Thoracic aorta (tissue), 2 donors: ENCODE measurements around the gene TUBB3. TPM values are rescaled to one million over a fixed set of nuclear protein-coding genes. Genes with fewer than 3 reads are reported as not detected.

Experiments used
- ATAC-seq: fragments of 150-250 bp; one replicate; pipeline ENCODE4 v1.8.0; 2017; ENCODE audit warnings: low read depth; ENCODE audit not compliant: insufficient number of reproducible peaks, low FRiP score
- DNase-seq: peaks from one replicate; pipeline ENCODE4 v3.0.0-alpha.2; 2020; ENCODE audit warnings: low spot score
- H3K27ac ChIP-seq, 2 donors: fragments of 200-600 bp; sonication (generic); 1 replicate in 1 of 2; 2 replicates in 1 of 2; pipeline ENCODE4 v1.5.1; 2016; ENCODE audit warnings: mild to moderate bottlenecking in 2 of 2, moderate library complexity in 2 of 2
- H3K27me3 ChIP-seq: fragments of 200-600 bp; sonication (generic); replicated peaks from 2 replicates; pipeline ENCODE4 v1.6.0; 2016; ENCODE audit warnings: mild to moderate bottlenecking; ENCODE audit not compliant: insufficient read depth
- H3K36me3 ChIP-seq: fragments of 200-600 bp; sonication (generic); one replicate; pipeline ENCODE4 v1.5.1; 2016
- H3K4me1 ChIP-seq, 2 donors: fragments of 200-600 bp; sonication (generic); 1 replicate in 1 of 2; 2 replicates in 1 of 2; pipeline versions ENCODE4 v1.5.1 to v1.6.0; 2016; ENCODE audit warnings: low read depth in 2 of 2, mild to moderate bottlenecking in 1 of 2; ENCODE audit not compliant: control insufficient read depth in 1 of 2
- H3K4me3 ChIP-seq: fragments of 200-600 bp; sonication (generic); 2 replicates; pipeline ENCODE4 v1.5.1; 2016; ENCODE audit warnings: mild to moderate bottlenecking
- H3K9me3 ChIP-seq: fragments of 200-600 bp; sonication (generic); 2 replicates; pipeline ENCODE4 v1.5.1; 2016
- total RNA-seq, 2 donors: library from RNA; depleted of rRNA; stranded (reverse); fragments of >200 nt; gene quantifications; one replicate each; pipeline versions ENCODE4 v1.1.0 to v1.2.3, GENCODE V29; 2016
- TF ChIP-seq, protein P1 (sequence below): fragments of 200-600 bp; sonication (generic); IDR thresholded peaks from one replicate; pipeline ENCODE4 v1.5.1; 2019; ENCODE audit warnings: antibody characterized with exemption

The TUBB3 gene
- total RNA-seq, 2 donors from 2014 or later = 4.2 to 18.0 TPM

GRCh38 chr16:89973654-89974335 lies 50.7 kb downstream of the TUBB3 start:
- TF ChIP-seq, protein P1, sequence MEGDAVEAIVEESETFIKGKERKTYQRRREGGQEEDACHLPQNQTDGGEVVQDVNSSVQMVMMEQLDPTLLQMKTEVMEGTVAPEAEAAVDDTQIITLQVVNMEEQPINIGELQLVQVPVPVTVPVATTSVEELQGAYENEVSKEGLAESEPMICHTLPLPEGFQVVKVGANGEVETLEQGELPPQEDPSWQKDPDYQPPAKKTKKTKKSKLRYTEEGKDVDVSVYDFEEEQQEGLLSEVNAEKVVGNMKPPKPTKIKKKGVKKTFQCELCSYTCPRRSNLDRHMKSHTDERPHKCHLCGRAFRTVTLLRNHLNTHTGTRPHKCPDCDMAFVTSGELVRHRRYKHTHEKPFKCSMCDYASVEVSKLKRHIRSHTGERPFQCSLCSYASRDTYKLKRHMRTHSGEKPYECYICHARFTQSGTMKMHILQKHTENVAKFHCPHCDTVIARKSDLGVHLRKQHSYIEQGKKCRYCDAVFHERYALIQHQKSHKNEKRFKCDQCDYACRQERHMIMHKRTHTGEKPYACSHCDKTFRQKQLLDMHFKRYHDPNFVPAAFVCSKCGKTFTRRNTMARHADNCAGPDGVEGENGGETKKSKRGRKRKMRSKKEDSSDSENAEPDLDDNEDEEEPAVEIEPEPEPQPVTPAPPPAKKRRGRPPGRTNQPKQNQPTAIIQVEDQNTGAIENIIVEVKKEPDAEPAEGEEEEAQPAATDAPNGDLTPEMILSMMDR = no peak
- H3K9me3 ChIP-seq = no peaks in the 10 kb centered on the region
- no peaks in the 10 kb centered on the region for H3K27me3 ChIP-seq
- no peak for DNase-seq
- H3K36me3 ChIP-seq = peaks cover 4% of the 10 kb centered on the region
- ATAC-seq = no peak
- H3K27ac ChIP-seq = no peak overlapping the region
- peak overlapping the region; percentile 82 for H3K4me3 ChIP-seq
- peaks cover 17 to 24% of the 10 kb centered on the region in 2 donors for H3K4me1 ChIP-seq

DNA sequence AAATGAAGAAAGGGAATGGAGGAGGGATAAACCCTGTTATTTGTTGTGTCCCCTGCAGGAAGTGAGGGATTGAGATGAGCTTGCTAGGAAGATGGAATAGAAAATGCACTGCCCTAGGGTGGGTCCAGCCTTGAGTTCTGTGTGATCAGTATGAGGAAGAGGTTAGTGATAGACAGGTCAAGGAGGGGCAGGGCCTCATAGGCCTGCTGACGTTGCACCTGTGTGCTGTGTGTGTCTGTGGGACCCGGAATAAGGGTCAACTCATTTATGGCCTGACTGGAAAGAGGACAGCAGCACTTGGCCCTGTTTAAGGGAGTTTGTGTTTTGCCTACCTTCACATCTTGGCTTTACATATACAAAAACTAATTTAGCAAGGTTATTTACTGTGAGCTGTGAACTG lies 51.7 kb downstream of the TUBB3 start:
- DNase-seq (no peak), ATAC-seq (no peak)
- peaks cover 17 to 24% of the 10 kb centered on the region in 2 donors for H3K4me1 ChIP-seq
- no peak overlapping the region for H3K4me3 ChIP-seq
- no peaks in the 10 kb centered on the region for H3K27me3 ChIP-seq
- TF ChIP-seq, protein P1 = no peak
- peaks cover 4% of the 10 kb centered on the region for H3K36me3 ChIP-seq
- no peaks in the 10 kb centered on the region for H3K9me3 ChIP-seq
- no peak overlapping the region for H3K27ac ChIP-seq

GRCh38 chr16:89981414-89981813 lies 58.3 kb downstream of the TUBB3 start:
- Histone ChIP-seq H3K4me3 (no peak overlapping the region), H3K36me3 (peaks cover 52% of the 10 kb centered on the region), H3K27ac (no peak overlapping the region), H3K4me1 (no peaks in the 10 kb centered on the region), H3K27me3 (no peaks in the 10 kb centered on the region), H3K9me3 (no peaks in the 10 kb centered on the region)
- TF ChIP-seq, protein P1 = no peak
- DNase-seq (no peak), ATAC-seq (no peak)

GRCh38 chr16:89982318-89982717 lies 59.2 kb downstream of the TUBB3 start:
- DNase-seq = no peak
- Histone ChIP-seq H3K36me3 (peaks cover 54% of the 10 kb centered on the region), H3K27ac (no peak overlapping the region), H3K4me3 (no peak overlapping the region), H3K4me1 (no peaks in the 10 kb centered on the region), H3K27me3 (no peaks in the 10 kb centered on the region), H3K9me3 (no peaks in the 10 kb centered on the region)
- TF ChIP-seq, protein P1 = no peak
- ATAC-seq = no peak

DNA sequence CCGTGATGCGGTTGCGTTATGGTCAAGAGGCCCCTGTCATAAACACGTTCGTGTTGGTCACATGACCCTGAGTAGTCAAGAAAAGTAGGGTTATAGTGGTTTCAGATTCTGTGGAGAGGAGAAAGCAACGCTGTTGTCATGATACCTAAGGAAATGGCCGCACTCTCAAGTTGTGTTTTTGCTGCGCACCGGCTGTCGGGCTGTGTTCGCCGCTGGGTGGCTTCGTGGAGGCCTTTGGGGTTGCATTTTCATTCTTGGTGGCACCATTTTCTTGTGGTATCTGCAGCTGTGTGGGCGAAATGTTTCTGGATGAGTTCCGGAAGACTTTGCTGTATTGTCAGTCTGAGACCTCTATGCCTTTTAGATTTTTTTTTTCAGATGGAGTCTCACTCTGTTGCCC lies 60.4 kb downstream of the TUBB3 start:
- no peaks in the 10 kb centered on the region for H3K4me1 ChIP-seq
- DNase-seq (no peak), ATAC-seq (no peak)
- H3K9me3 ChIP-seq = no peaks in the 10 kb centered on the region
- H3K36me3 ChIP-seq = peaks cover 51% of the 10 kb centered on the region
- no peak overlapping the region for H3K27ac ChIP-seq
- no peaks in the 10 kb centered on the region for H3K27me3 ChIP-seq
- H3K4me3 ChIP-seq = no peak overlapping the region
- TF ChIP-seq, protein P1 = no peak
